HG02588 (cell line): ENCODE results near the gene PLGRKT.
"Not testable (repeated sequence)": the region's sequence is repeated elsewhere in the genome, so short reads cannot be mapped to it uniquely, and the experiment has no call there.

Experiments
- ATAC-seq: cut with Tn5 transposase; IDR thresholded peaks from one replicate; pipeline ENCODE4 v1.9.1; 2021; ENCODE audit warnings: mild to moderate bottlenecking, moderate library complexity; ENCODE audit not compliant: unreplicated experiment

Gene PLGRKT

GRCh38 chr9:5388026-5388819, 49.5 kb downstream of the PLGRKT start:
- no peak for ATAC-seq

DNA sequence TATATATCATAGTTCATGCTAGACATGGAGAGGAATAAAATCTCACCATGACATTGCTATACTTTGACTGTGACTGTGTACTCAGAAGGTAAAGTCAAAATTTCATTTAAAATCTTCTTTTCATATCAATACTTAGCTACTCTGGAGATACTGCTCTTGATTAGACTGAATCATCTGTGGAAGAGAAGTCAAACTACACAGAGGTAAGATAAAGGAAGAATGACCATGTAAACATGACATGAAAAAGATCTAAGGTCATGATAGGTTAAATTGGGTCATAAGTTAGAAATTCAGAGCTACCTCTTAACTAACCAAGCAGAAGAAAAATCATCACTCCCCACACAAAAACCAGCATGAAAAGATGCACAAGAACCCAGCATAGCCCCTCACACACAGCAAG, 53.3 kb downstream of the PLGRKT start:
- no peak for ATAC-seq

GRCh38 chr9:5382479-5382878, 55.2 kb downstream of the PLGRKT start:
- no peak for ATAC-seq

- no peak for ATAC-seq
These were observed 61.8 kb downstream of the PLGRKT start for GRCh38 chr9:5375790-5376477.

- ATAC-seq = no peak
These were observed 62.6 kb downstream of the PLGRKT start for GRCh38 chr9:5375091-5375490.

DNA sequence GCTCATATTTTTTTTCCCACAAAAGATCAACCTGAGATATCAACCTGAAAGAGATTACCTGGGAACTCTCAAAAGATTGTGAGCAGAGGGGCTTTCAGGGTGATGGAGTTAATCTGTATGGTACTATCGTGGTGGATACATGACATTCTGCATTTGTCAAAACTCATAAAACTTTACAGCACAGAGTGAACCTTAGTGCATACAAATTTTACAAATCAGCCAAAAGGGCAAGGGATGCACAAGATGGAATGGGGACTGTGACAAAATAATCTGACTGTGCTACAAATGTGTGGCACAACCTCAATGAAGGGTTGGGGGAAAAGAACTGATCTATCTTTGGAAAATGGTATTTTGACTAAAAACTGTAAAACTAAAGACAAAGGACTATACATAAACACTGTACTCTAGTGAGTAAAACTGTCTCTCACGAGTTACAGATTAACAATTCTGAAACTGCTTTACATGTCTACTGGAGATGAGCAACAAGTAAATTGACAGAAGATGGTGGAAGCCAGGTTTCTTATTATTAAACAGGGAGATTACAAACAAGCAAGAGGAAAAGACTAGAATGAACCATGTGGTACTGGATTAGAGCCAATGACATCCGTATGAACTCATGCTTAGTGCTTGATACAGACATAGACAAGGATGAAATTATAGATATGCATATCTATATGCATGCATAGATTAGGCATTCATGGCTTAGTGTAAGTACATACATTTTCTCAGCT, 73.3 kb downstream of the PLGRKT start:
- peak; percentile 97 for ATAC-seq

- ATAC-seq = no peak
These were observed 76.3 kb downstream of the PLGRKT start for GRCh38 chr9:5361326-5362010.

GRCh38 chr9:5360341-5360740, 77.4 kb downstream of the PLGRKT start:
- no peak for ATAC-seq

- no peak for ATAC-seq
These were observed 80.2 kb downstream of the PLGRKT start for GRCh38 chr9:5357431-5358105.

DNA sequence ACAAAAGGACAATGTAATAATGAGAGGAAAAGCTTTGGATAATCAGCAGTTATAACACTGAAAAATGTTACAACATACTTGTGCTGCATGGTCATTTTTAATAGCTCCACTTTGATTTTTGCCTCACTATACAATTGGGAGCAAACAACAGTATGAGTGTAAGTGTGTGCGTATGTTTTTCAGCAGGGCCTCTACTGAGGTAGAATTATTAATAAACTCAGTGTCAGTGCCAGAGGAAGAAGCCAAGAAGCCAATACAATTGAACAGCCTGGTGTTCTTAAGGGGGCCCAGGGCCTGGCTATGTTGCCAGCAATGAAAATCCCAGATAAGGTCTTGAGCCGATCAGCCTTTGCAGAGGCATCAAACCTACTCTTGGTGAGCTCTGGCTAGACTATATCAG, 81.9 kb downstream of the PLGRKT start:
- ATAC-seq = no peak

GRCh38 chr9:5355226-5355625, 82.5 kb downstream of the PLGRKT start:
- no peak for ATAC-seq

GRCh38 chr9:5354184-5354583, 83.5 kb downstream of the PLGRKT start:
- no peak for ATAC-seq

DNA sequence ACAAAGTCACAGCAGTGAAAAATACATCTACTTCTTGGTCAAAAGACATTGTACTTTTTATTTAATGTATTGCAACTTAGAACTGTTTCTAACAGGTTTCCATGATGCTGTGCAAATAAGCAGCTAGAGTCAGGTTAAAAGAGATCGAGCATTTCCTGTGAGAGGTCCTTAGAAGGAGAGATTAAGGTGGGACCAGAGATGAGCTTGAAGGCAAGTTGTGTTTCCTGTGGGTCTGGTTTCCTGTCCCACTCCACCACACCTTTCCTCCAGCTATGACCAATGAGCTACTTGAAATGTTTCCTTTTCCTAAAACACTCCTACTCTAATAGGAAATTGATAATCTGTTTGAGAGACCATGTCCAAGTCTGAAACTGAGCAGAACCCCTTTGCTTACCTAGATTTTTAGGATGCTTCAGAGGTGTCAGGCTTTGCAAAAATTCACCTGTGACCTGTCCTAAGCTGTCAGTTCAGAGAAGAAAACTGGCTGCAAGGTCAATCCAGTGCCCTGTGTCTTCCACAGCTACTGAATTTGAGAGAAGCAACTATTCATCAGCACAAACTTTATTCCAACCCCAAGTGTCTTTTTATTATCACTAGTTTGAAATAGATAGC, 85.0 kb downstream of the PLGRKT start:
- ATAC-seq = no peak

DNA sequence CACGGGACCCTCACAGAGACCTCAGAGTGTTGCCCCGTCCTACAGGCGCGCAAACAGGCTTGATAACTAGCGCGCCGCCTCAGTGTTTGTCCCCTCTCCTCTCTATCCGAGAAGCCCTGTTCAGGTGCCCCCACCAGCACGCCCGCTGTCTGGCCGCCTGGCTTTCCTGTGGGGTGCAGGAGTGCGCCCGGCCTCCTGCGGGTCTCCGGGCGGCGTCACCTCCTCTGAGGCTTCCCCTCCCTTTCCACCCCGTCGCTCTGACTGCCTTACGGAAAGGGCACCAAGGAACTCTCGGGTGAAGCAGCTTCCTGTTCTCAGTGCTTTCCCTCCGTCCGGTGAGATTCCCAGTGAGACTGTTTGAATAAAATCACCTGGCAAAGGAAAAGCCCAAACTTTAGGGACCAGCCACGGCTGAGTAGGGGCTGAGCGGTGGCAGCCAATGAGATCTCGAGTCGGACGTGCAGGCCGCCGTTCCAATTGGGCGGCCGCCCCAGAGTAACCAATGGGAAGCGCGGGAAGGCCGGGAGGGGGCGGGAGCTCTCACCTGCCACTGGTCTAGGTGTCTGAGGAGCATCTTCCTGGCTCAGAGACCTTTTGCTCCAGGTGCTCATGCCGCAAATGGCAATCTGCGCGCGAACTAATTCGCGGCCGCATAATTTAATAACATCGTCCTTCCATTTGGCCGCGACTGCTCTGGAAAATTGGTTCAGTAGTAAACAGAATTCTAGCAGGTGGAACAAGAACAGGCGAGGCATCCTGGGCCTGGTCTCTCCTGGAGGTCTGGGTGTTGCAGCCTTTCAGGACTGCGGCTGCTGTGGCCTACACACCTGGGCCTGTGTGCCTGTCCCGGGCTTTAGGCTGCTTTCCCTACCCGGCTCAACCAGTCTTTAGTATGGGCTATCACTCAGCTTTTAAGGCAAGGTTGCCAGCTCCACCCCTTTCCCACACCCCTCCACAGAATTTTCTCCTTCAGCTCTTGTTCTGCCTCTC, 98.4 kb downstream of the PLGRKT start, which contains the start of gene RLN1:
TSS of gene RLN1 (minus strand) at position 885 of the 990 bp plus-strand sequence. CDS start at position 755, 130 bp downstream.
- ATAC-seq = peak; percentile 100

- ATAC-seq = no peak
These were observed 101.0 kb downstream of the PLGRKT start for GRCh38 chr9:5336688-5337087.

DNA sequence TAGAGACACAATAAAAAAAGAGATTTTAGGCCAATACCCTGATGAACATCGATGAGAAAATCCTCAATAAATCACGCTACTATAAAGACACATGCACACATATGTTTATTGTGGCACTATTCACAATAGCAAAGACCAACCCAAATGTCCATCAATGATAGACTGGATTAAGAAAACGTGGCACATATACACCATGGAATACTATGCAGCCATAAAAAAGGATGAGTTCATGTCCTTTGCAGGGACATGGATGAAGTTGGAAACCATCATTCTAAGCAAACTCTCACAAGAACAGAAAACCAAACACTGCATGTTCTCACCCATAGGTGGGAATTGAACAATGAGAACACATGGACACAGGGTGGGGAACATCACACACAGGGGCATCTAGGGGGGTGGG, 106.4 kb downstream of the PLGRKT start:
- not testable (repeated sequence) for ATAC-seq

- no peak for ATAC-seq
These were observed 110.7 kb downstream of the PLGRKT start for GRCh38 chr9:5326893-5327548.

DNA sequence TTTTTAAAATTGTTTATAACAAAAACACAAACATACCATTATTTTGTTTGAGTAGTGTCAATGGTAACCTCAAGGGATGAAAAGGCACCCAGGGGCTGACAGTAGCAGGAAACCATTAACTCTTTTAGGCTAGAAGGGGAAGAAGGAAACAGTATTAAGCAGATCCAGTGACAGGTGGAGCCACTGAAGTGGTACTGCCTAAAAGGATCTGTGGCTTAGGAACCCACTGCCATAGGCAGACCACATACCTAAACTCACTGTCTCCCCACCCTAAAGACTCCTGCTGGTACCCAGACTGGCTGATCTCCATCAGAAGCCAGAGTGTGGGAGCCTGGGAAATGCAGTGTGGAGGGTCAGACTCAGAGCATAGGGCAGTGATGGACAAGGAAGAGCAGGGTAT, 111.5 kb downstream of the PLGRKT start:
- ATAC-seq = no peak
